22Rv1 (cell line): ENCODE results near the gene LRRC26.

ENCODE experiments used
- CTCF ChIP-seq: fragments of 450-650 bp; IDR thresholded peaks from 2 replicates; pipeline ENCODE4 v1.5.1; 2017; ENCODE audit warnings: mild to moderate bottlenecking
- ZFX ChIP-seq: fragments of 450-650 bp; IDR thresholded peaks from 2 replicates; pipeline ENCODE4 v1.6.1; 2017; ENCODE audit warnings: antibody characterized with exemption, borderline replicate concordance

GRCh38 chr9:137138722-137139467 lies 31.0 kb downstream of the LRRC26 start, which contains the start of gene GRIN1:
- TF ChIP-seq CTCF: no peak
- no peak for TF ChIP-seq ZFX
